ENCODE results near the gene CREB5.

The CREB5 gene

GRCh38 chr7:28480595-28480994, 68.3 kb downstream of the CREB5 start:
- DNase-seq (ENCODE audit: low spot score): no peak

GRCh38 chr7:28481091-28481926, 69.0 kb downstream of the CREB5 start:
- DNase-seq (ENCODE audit: low spot score): no peak

GRCh38 chr7:28483112-28483511, 70.8 kb downstream of the CREB5 start:
- no peak for DNase-seq (ENCODE audit: low spot score)

- DNase-seq (ENCODE audit: low spot score): no peak
Measured at GRCh38 chr7:28483908-28484605, 71.7 kb downstream of the CREB5 start.

- DNase-seq (ENCODE audit: low spot score): no peak
Measured at GRCh38 chr7:28484606-28484935, 72.3 kb downstream of the CREB5 start.

- no peak for DNase-seq (ENCODE audit: low spot score)
Measured at GRCh38 chr7:28487487-28487886, 75.2 kb downstream of the CREB5 start.

GRCh38 chr7:28488061-28488791, 75.9 kb downstream of the CREB5 start:
- no peak for DNase-seq (ENCODE audit: low spot score)

- DNase-seq (ENCODE audit: low spot score): no peak
Measured at GRCh38 chr7:28490831-28491230, 78.5 kb downstream of the CREB5 start.

- DNase-seq (ENCODE audit: low spot score): no peak
Measured at GRCh38 chr7:28493477-28493876, 81.2 kb downstream of the CREB5 start.

GRCh38 chr7:28497009-28497408, 84.7 kb downstream of the CREB5 start:
- DNase-seq (ENCODE audit: low spot score): no peak

- no peak for DNase-seq (ENCODE audit: low spot score)
Measured at GRCh38 chr7:28498636-28499035, 86.3 kb downstream of the CREB5 start.

GRCh38 chr7:28500138-28500537, 87.8 kb downstream of the CREB5 start:
- no peak for DNase-seq (ENCODE audit: low spot score)

GRCh38 chr7:28502408-28502807, 90.1 kb downstream of the CREB5 start:
- DNase-seq (ENCODE audit: low spot score): no peak

- no peak for DNase-seq (ENCODE audit: low spot score)
Measured at GRCh38 chr7:28503396-28503795, 91.1 kb downstream of the CREB5 start.

GRCh38 chr7:28505014-28505413, 92.7 kb downstream of the CREB5 start:
- no peak for DNase-seq (ENCODE audit: low spot score)

GRCh38 chr7:28505867-28506266, 93.5 kb downstream of the CREB5 start:
- no peak for DNase-seq (ENCODE audit: low spot score)

GRCh38 chr7:28507525-28508282, 95.4 kb downstream of the CREB5 start:
- DNase-seq (ENCODE audit: low spot score): no peak

- DNase-seq (ENCODE audit: low spot score): no peak
Measured at GRCh38 chr7:28509251-28510025, 97.1 kb downstream of the CREB5 start.

- DNase-seq (ENCODE audit: low spot score): no peak
Measured at GRCh38 chr7:28510026-28510369, 97.7 kb downstream of the CREB5 start.

GRCh38 chr7:28512668-28513440, 100.5 kb downstream of the CREB5 start:
- DNase-seq (ENCODE audit: low spot score): no peak

Data from RKO (cell line).